GM12878 (cell line): ENCODE results near the gene AUNIP. TPM values are rescaled to one million over a fixed set of nuclear protein-coding genes. Genes with fewer than 3 reads are reported as not detected.

ENCODE experiments used
- ATAC-seq: fragments of 200-7000 bp; cut with Tn5 transposase; 3 replicates; pipeline ENCODE4 v1.9.1; 2020; ENCODE audit warnings: mild to moderate bottlenecking, moderate library complexity
- BruUV-seq: library from RNA; stranded (reverse); fragments of 400-500 nt; replicated peaks from 2 replicates; lab custom pipeline; 2021; lab: Mats Ljungman, UMichigan
- CTCF ChIA-PET: fragments of 300-600 bp; sonication (Branson Sonifier 250); formaldehyde crosslinking; extraction: SDS; loops from one replicate; lab custom pipeline; 2021; ENCODE audit warnings: inconsistent platforms; lab: Yijun Ruan, JAX
- POLR2A ChIA-PET: fragments of 350-600 bp; formaldehyde crosslinking; extraction: SDS; loops from one replicate; lab custom pipeline; 2021; ENCODE audit warnings: inconsistent platforms; lab: Charles Lee
- RAD21 ChIA-PET: fragments of 300-600 bp; sonication (Branson Sonifier 250); formaldehyde crosslinking; loops from one replicate; lab custom pipeline; 2023; ENCODE audit warnings: antibody characterized with exemption; ENCODE audit not compliant: unreplicated experiment; lab: Charles Lee
- SMC1A ChIA-PET: fragments of 300-600 bp; sonication (Branson Sonifier 250); formaldehyde crosslinking; loops from one replicate; lab custom pipeline; 2023; ENCODE audit not compliant: unreplicated experiment, uncharacterized antibody; lab: Charles Lee
- DNase-seq: peaks from one replicate; pipeline ENCODE4 v3.0.0-alpha.2; 2011; ENCODE audit warnings: low read depth, low spot score
- FAIRE-seq: peaks from 3 replicates; lab custom pipeline; 2011; peaks lifted over from hg19 to GRCh38; lab: Jason Lieb, UNC
- H2AFZ ChIP-seq: 2 replicates; pipeline ENCODE4 v1.6.0; 2011; ENCODE audit warnings: low read depth, low read length, control low read depth; ENCODE audit not compliant: control insufficient read depth
- H3K27ac ChIP-seq: 2 replicates; pipeline ENCODE4 v1.5.1; 2011; ENCODE audit warnings: control low read depth; ENCODE audit not compliant: control insufficient read depth, insufficient read depth
- H3K27me3 ChIP-seq, 2 experiments: replicated peaks in 1 of 2; 2 replicates each; pipeline versions ENCODE4 v1.6.0 to v1.6.1; 2011; ENCODE audit warnings: low read length in 1 of 2; ENCODE audit not compliant: control insufficient read depth in 2 of 2, insufficient read depth in 2 of 2
- H3K36me3 ChIP-seq, 2 experiments: 2 replicates each; pipeline ENCODE4 v1.5.1; 2011; ENCODE audit warnings: low read length in 1 of 2; ENCODE audit not compliant: control insufficient read depth in 2 of 2, insufficient read depth in 2 of 2
- H3K4me1 ChIP-seq: 2 replicates; pipeline ENCODE4 v1.6.1; 2011; ENCODE audit warnings: mild to moderate bottlenecking, low read length, moderate library complexity, mixed read lengths; ENCODE audit not compliant: control insufficient read depth, insufficient read depth
- H3K4me2 ChIP-seq: 2 replicates; pipeline ENCODE4 v1.6.0; 2011; ENCODE audit warnings: control low read depth; ENCODE audit not compliant: control insufficient read depth, insufficient read depth
- H3K4me3 ChIP-seq: fragments of 200-600 bp; sonication (generic); 2 replicates; pipeline ENCODE4 v1.5.1; 2016
- H3K79me2 ChIP-seq: 2 replicates; pipeline ENCODE4 v1.6.0; 2011; ENCODE audit warnings: low read length; ENCODE audit not compliant: control insufficient read depth, insufficient read depth
- H3K9ac ChIP-seq: 2 replicates; pipeline ENCODE4 v1.8.0; 2011; ENCODE audit warnings: low read length, control low read depth, mixed read lengths; ENCODE audit not compliant: control insufficient read depth, insufficient read depth
- H3K9me3 ChIP-seq: replicated peaks from 3 replicates; pipeline ENCODE4 v1.5.1; 2011; ENCODE audit warnings: mild to moderate bottlenecking, low read length; ENCODE audit not compliant: control insufficient read depth, insufficient read depth
- H4K20me1 ChIP-seq: 2 replicates; pipeline ENCODE4 v1.6.0; 2011; ENCODE audit not compliant: control insufficient read depth, insufficient read depth
- ATF7 ChIP-seq: fragments of 450-650 bp; IDR thresholded peaks from 2 replicates; pipeline ENCODE4 v1.6.1; 2016; ENCODE audit warnings: low read depth, mild to moderate bottlenecking
- BACH1 ChIP-seq: fragments of 450-650 bp; IDR thresholded peaks from 2 replicates; pipeline ENCODE4 v1.6.1; 2017; ENCODE audit warnings: mild to moderate bottlenecking, borderline replicate concordance
- ELK1 ChIP-seq: IDR thresholded peaks from 2 replicates; pipeline ENCODE4 v1.6.1; 2012; ENCODE audit warnings: low read depth, low read length, improper control_type of control experiment
- NBN ChIP-seq: fragments of 450-650 bp; IDR thresholded peaks from 2 replicates; pipeline ENCODE4 v1.6.1; 2016
- SMAD1 ChIP-seq: fragments of 450-650 bp; IDR thresholded peaks from 2 replicates; pipeline ENCODE4 v1.6.1; 2018; ENCODE audit warnings: mild to moderate bottlenecking, low read depth; ENCODE audit not compliant: partially characterized antibody
- SREBF2 ChIP-seq: IDR thresholded peaks from 2 replicates; pipeline ENCODE4 v1.6.1; 2012; ENCODE audit warnings: mild to moderate bottlenecking, low read length
- TAF1 ChIP-seq: IDR thresholded peaks from 2 replicates; pipeline ENCODE4 v1.6.1; 2011; ENCODE audit warnings: mild to moderate bottlenecking, low read depth, low read length, borderline replicate concordance
- ZNF217 ChIP-seq: fragments of 450-650 bp; IDR thresholded peaks from 2 replicates; pipeline ENCODE4 v1.6.1; 2017; ENCODE audit warnings: antibody characterized with exemption, mild to moderate bottlenecking
- ZNF622 ChIP-seq: fragments of 450-650 bp; IDR thresholded peaks from 2 replicates; pipeline ENCODE4 v1.6.1; 2017; ENCODE audit warnings: mild to moderate bottlenecking, inconsistent platforms
- ZSCAN29 ChIP-seq: fragments of 450-650 bp; IDR thresholded peaks from 2 replicates; pipeline ENCODE4 v1.6.1; 2017; ENCODE audit warnings: mild to moderate bottlenecking, moderate library complexity
- ZZZ3 ChIP-seq: IDR thresholded peaks from 2 replicates; pipeline ENCODE4 v1.6.1; 2011; ENCODE audit warnings: low read depth; ENCODE audit not compliant: control insufficient read depth, insufficient read length
- WGBS: methylation state at CpG from one replicate; pipeline ENCODE4 v1.1.6; 2016; ENCODE audit warnings: low lambda C conversion rate; ENCODE audit not compliant: insufficient replicate concordance, insufficient coverage; ENCODE audit errors: missing lambda C conversion rate; 5-methylcytosine and 5-hydroxymethylcytosine counted together
- in situ Hi-C: fragments of 300-500 bp; cut with MboI; formaldehyde crosslinking; loops from 9 replicates; pipeline ENCODE4 v1.14.3; 2018; ENCODE audit warnings: mixed read lengths
- intact Hi-C: fragments of 100-400 bp; cut with micrococcal nuclease; formaldehyde crosslinking; loops from one replicate; pipeline ENCODE4 v1.14.2; 2022; ENCODE audit not compliant: unreplicated experiment
- polyA plus RNA-seq, 11 experiments: library from polyadenylated mRNA; depleted of rRNA in 4 of 11; unstranded in 6 of 11; stranded (reverse) in 5 of 11; fragments of >200 nt; fragmentation: Nextera tagmentation in 4 of 11; fragmentation: Illumina TruSeq in 1 of 11; extraction: Ambion mirVana in 4 of 11; extraction: Trizol in 1 of 11; gene quantifications; 1 replicate in 1 of 11; 2 replicates in 10 of 11; pipeline versions ENCODE4 v1.2.1 to v1.2.3, GENCODE V29; 2011 to 2016; ENCODE audit warnings: inconsistent platforms in 2 of 11, missing spikeins in 2 of 11, low read depth in 1 of 11
- total RNA-seq, 4 experiments: library from RNA; depleted of rRNA in 3 of 4; stranded (reverse); fragments of >200 nt in 3 of 4; fragmentation: Illumina TruSeq in 1 of 4; extraction: Trizol in 1 of 4; gene quantifications; 2 replicates each; pipeline versions ENCODE4 v1.2.1 to v1.2.3, GENCODE V29; 2013 to 2021
- TF ChIP-seq, protein P1 (sequence below): fragments of 450-650 bp; IDR thresholded peaks from 2 replicates; pipeline ENCODE4 v1.6.1; 2017; ENCODE audit warnings: borderline replicate concordance
- TF ChIP-seq, protein P2 (sequence below): IDR thresholded peaks from 2 replicates; pipeline ENCODE4 v1.6.1; 2012; ENCODE audit warnings: low read depth, low read length, improper control_type of control experiment

AUNIP gene
- total and polyA plus RNA-seq, 10 of the 15 experiments (the other 5 are each of a cell fraction or from before 2014, with no cell fraction given): 3.9 to 20.0 (median 12.7) TPM

- POLR2A ChIA-PET: no interaction called here
- Histone ChIP-seq H3K36me3 (no peaks in the 10 kb centered on the region), H4K20me1 (no peaks in the 10 kb centered on the region), H3K27me3 (no peaks in the 10 kb centered on the region), H3K9ac (no peak overlapping the region), H3K27ac (no peak overlapping the region), H3K9me3 (no peaks in the 10 kb centered on the region), H3K4me3 (no peak overlapping the region), H3K79me2 (0 out of 2 replicates have a peak, but pooled peaks cover 3% of the 10 kb centered on the region), H2AFZ (no peak overlapping the region), H3K4me1 (peaks cover 10% of the 10 kb centered on the region; the same call in 1 of the 2 replicates), H3K4me2 (no peak overlapping the region)
- ATAC-seq (no peak), FAIRE-seq (no peak), DNase-seq (no peak)
- CTCF ChIA-PET: interaction anchor here (0.7 to 8.1 kb wide), 8 partner anchors 15 to 298 kb away, joined by 3 to 63 read pairs (median 5); partner anchors contain the start of genes PAFAH2 and SELENON
- in situ Hi-C loops (loop anchor here (5.0 to 25.0 kb wide), 2 partner anchors 402 to 577 kb away; partner anchors contain the start of gene RHCE), intact Hi-C loops (loop anchor here (5.0 kb wide), 1 partner anchor 292 kb away; no protein-coding TSS in a partner anchor)
- RAD21 ChIA-PET: interaction anchor here (0.5 to 1.0 kb wide), 3 partner anchors 183 to 608 kb away, joined by 3 to 5 read pairs (median 4); partner anchors contain the start of gene PAFAH2
- no TSS peak for BruUV-seq
- WGBS: 45% methylated on average over 7 of the region's 7 CpGs
- TF ChIP-seq NBN (no peak), ZZZ3 (no peak), ZSCAN29 (no peak), BACH1 (no peak), TAF1 (no peak), SMAD1 (no peak), ZNF622 (no peak), ATF7 (no peak), ELK1 (no peak), SREBF2 (no peak), ZNF217 (no peak)
- TF ChIP-seq, protein P1, sequence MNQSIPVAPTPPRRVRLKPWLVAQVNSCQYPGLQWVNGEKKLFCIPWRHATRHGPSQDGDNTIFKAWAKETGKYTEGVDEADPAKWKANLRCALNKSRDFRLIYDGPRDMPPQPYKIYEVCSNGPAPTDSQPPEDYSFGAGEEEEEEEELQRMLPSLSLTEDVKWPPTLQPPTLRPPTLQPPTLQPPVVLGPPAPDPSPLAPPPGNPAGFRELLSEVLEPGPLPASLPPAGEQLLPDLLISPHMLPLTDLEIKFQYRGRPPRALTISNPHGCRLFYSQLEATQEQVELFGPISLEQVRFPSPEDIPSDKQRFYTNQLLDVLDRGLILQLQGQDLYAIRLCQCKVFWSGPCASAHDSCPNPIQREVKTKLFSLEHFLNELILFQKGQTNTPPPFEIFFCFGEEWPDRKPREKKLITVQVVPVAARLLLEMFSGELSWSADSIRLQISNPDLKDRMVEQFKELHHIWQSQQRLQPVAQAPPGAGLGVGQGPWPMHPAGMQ: no peak
- TF ChIP-seq, protein P2, sequence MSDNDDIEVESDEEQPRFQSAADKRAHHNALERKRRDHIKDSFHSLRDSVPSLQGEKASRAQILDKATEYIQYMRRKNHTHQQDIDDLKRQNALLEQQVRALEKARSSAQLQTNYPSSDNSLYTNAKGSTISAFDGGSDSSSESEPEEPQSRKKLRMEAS: no peak
- SMC1A ChIA-PET: interaction anchor here (0.7 to 1.6 kb wide), 4 partner anchors 12 to 315 kb away, joined by 4 to 5 read pairs (median 4); partner anchors contain the start of gene PAFAH2
These were observed 44.6 kb downstream of the AUNIP start for GRCh38 chr1:25814549-25815087.
